Pancreas (tissue), 10 donors: ENCODE results near the gene RBMS3. TPM values are rescaled to one million over a fixed set of nuclear protein-coding genes. Genes with fewer than 3 reads are reported as not detected.

ENCODE experiments used
- ATAC-seq, 4 donors: fragments of 200-7000 bp; cut with Tn5 transposase; one replicate each; pipeline versions ENCODE4 v1.8.0 to v1.9.1; 2020; ENCODE audit warnings: mild to moderate bottlenecking in 4 of 4, moderate library complexity in 4 of 4
- DNase-seq, 6 donors: peaks; one replicate each; pipeline ENCODE4 v3.0.0-alpha.2; 2020
- FAIRE-seq: peaks from 2 replicates; lab custom pipeline; 2012; peaks lifted over from hg19 to GRCh38; lab: Jason Lieb, UNC
- H3K27ac ChIP-seq, 4 donors: fragments of 200-600 bp; sonication (generic); 1 replicate in 3 of 4; 2 replicates in 1 of 4; pipeline versions ENCODE4 v1.5.0 to v1.8.0; 2020
- H3K27me3 ChIP-seq, 4 donors: fragments of 200-600 bp; one replicate each; pipeline ENCODE4 v1.8.0; 2021
- H3K36me3 ChIP-seq, 3 donors: fragments of 200-600 bp; sonication (generic) in 1 of 3; one replicate each; pipeline versions ENCODE4 v1.5.0 to v1.8.0; 2020 to 2021
- H3K4me1 ChIP-seq, 3 donors: fragments of 200-600 bp; one replicate each; pipeline ENCODE4 v1.8.0; 2021
- H3K4me3 ChIP-seq, 4 donors: fragments of 200-600 bp; sonication (generic) in 2 of 4; one replicate each; pipeline versions ENCODE4 v1.5.0 to v1.8.0; 2020 to 2021
- H3K9me3 ChIP-seq, 4 donors: fragments of 200-600 bp; one replicate each; pipeline ENCODE4 v1.8.0; 2021
- CTCF ChIP-seq, 4 donors: fragments of 200-600 bp; sonication (generic) in 3 of 4; IDR thresholded peaks; one replicate each; pipeline versions ENCODE4 v1.5.0 to v1.8.0; 2021; ENCODE audit warnings: antibody characterized with exemption in 4 of 4
- WGBS, 2 donors: extraction: QIAGEN DNeasy Blood & Tissue Kit; methylation state at CpG; one replicate each; pipeline ENCODE4 v1.1.7; 2013; 5-methylcytosine and 5-hydroxymethylcytosine counted together
- intact Hi-C, 3 donors: fragments of 100-400 bp; cut with DNase I; formaldehyde crosslinking; loops; one replicate each; pipeline versions ENCODE4 v1.11.1 to v1.14.2; 2022
- polyA plus RNA-seq, 2 donors: library from polyadenylated mRNA; stranded (reverse); fragments of 200-250 nt; gene quantifications; one replicate each; pipeline ENCODE4 v1.2.3, GENCODE V29; 2013
- total RNA-seq, 6 donors: library from RNA; stranded (reverse); fragmentation: NEBNext Ultra II Directional in 4 of 6; extraction: Animal tissue kit (Norgen Biotek cat#: 25700) in 4 of 6; gene quantifications; one replicate each; pipeline versions ENCODE4 v1.2.1 to v1.2.4, GENCODE V29; 2021 to 2023
- donor health status: healthy with polysubstance abuse.
- donor health status: DM: no; HTN: no; CAD: no; lungs with moderate emphysema.
- donor health status: DM: no; HTN: no; CAD: no.
- donor health status: control.
- donor health status: control.
- donor health status: Bipolar disorder and iron deficiency.
- donor health status: DM: yes; HTN: yes; CAD: no.
- donor health status: DM: no; HTN: no; CAD: no.
- donor health status: DM: no; HTN: no; CAD: no.
- donor health status: DM: yes; HTN: yes; CAD: no.

Gene RBMS3
- total and polyA plus RNA-seq, 8 donors: 4.0 to 10.0 (median 6.6) TPM

GRCh38 chr3:29643034-29643425 lies 362.2 kb downstream of the RBMS3 start:
- ATAC-seq (no peak), FAIRE-seq (no peak), DNase-seq (no peak)
- Histone ChIP-seq H3K27ac (no peak overlapping the region), H3K27me3 (no peaks in the 10 kb centered on the region), H3K4me1 (no peaks in the 10 kb centered on the region), H3K36me3 (no peaks in the 10 kb centered on the region), H3K4me3 (no peak overlapping the region), H3K9me3 (no peaks in the 10 kb centered on the region)
- intact Hi-C loops: no loop called here
- WGBS, 2 donors: 76 to 81% methylated on average over 3 of the region's 3 CpGs
- TF ChIP-seq CTCF (IDR thresholded peaks at IDR 0.05): no peak

- intact Hi-C loops: no loop called here
- H3K27ac ChIP-seq: no peak overlapping the region
Observed at GRCh38 chr3:29644261-29644660, 363.4 kb downstream of the RBMS3 start.

GRCh38 chr3:29644956-29645636 lies 364.2 kb downstream of the RBMS3 start:
- no peaks in the 10 kb centered on the region for H3K9me3 ChIP-seq
- H3K27ac ChIP-seq: no peak overlapping the region
- no peak overlapping the region for H3K4me3 ChIP-seq
- 34 to 43% methylated on average over 3 of the region's 3 CpGs for WGBS, 2 donors
- no peak for DNase-seq
- intact Hi-C loops: no loop called here
- no peak for ATAC-seq
- H3K4me1 ChIP-seq: no peaks in the 10 kb centered on the region
- FAIRE-seq: no peak
- H3K27me3 ChIP-seq: no peaks in the 10 kb centered on the region
- H3K36me3 ChIP-seq: no peaks in the 10 kb centered on the region
- TF ChIP-seq CTCF (IDR thresholded peaks at IDR 0.05): no peak

More at GRCh38 chr3:29644261-29644660, 363.4 kb downstream of the RBMS3 start:
- no peak for DNase-seq
- no peak for FAIRE-seq
- no peaks in the 10 kb centered on the region for H3K9me3 ChIP-seq
- 69 to 77% methylated on average over 6 of the region's 6 CpGs for WGBS, 2 donors
- no peak overlapping the region for H3K4me3 ChIP-seq
- no peak for TF ChIP-seq CTCF (IDR thresholded peaks at IDR 0.05)
- ATAC-seq: peak in 1 of 4 donors; percentile 23
- H3K4me1 ChIP-seq: no peaks in the 10 kb centered on the region
- no peaks in the 10 kb centered on the region for H3K36me3 ChIP-seq
- no peaks in the 10 kb centered on the region for H3K27me3 ChIP-seq

- DNase-seq (no peak), ATAC-seq (no peak), FAIRE-seq (no peak)
- TF ChIP-seq CTCF (IDR thresholded peaks at IDR 0.05): no peak
- intact Hi-C loops: no loop called here
- H3K4me1 ChIP-seq: no peaks in the 10 kb centered on the region
- H3K4me3 ChIP-seq: no peak overlapping the region
- no peaks in the 10 kb centered on the region for H3K36me3 ChIP-seq
- H3K27me3 ChIP-seq: no peaks in the 10 kb centered on the region
- no peak overlapping the region for H3K27ac ChIP-seq
- 74 to 79% methylated on average over 1 of the region's 1 CpG for WGBS, 2 donors
- no peaks in the 10 kb centered on the region for H3K9me3 ChIP-seq
Observed at GRCh38 chr3:29646043-29646442, 365.2 kb downstream of the RBMS3 start.

GRCh38 chr3:29649815-29650547 lies 369.1 kb downstream of the RBMS3 start:
- no peaks in the 10 kb centered on the region for H3K36me3 ChIP-seq
- H3K27me3 ChIP-seq: no peaks in the 10 kb centered on the region
- DNase-seq (peak in 1 of 6 donors; percentile 16), ATAC-seq (peak in 1 of 4 donors; percentile 44), FAIRE-seq (no peak)
- no peak for TF ChIP-seq CTCF (IDR thresholded peaks at IDR 0.05)
- H3K4me3 ChIP-seq: no peak overlapping the region
- intact Hi-C loops: no loop called here
- no peaks in the 10 kb centered on the region for H3K9me3 ChIP-seq
- H3K4me1 ChIP-seq: no peaks in the 10 kb centered on the region
- WGBS, 2 donors: 60 to 71% methylated on average over 6 of the region's 6 CpGs
- H3K27ac ChIP-seq: no peak overlapping the region
